HepG2 (cell line): ENCODE measurements around the gene ARMC3.

Source experiments
- JUNB ChIP-seq: sonication (generic); formaldehyde crosslinking; IDR thresholded peaks from 2 replicates; pipeline ENCODE4 v1.8.0; 2022; ENCODE audit warnings: missing genetic modification reagents, mild to moderate bottlenecking, borderline replicate concordance
- MBNL3 ChIP-seq: fragments of 250-450 bp; sonication (Bioruptor Pico); conservative IDR thresholded peaks from 2 replicates; pipeline ENCODE4 v1.8.0; 2022; ENCODE audit warnings: mild to moderate bottlenecking, inconsistent platforms
- RFXAP ChIP-seq: sonication (generic); formaldehyde crosslinking; IDR thresholded peaks from 2 replicates; pipeline ENCODE4 v1.4.0; 2020; ENCODE audit warnings: missing genetic modification reagents, borderline replicate concordance
- ZNF337 ChIP-seq: sonication (generic); formaldehyde crosslinking; IDR thresholded peaks from 2 replicates; pipeline ENCODE4 v1.5.1; 2020; ENCODE audit warnings: missing genetic modification reagents, low read depth, mild to moderate bottlenecking, borderline replicate concordance
- ZNF879 ChIP-seq: sonication (generic); formaldehyde crosslinking; IDR thresholded peaks from 2 replicates; pipeline ENCODE4 v1.8.1; 2023; ENCODE audit warnings: missing genetic modification reagents
- TF ChIP-seq, protein P1 (sequence below): sonication (generic); formaldehyde crosslinking; IDR thresholded peaks from 2 replicates; pipeline ENCODE4 v1.8.1; 2022; ENCODE audit warnings: mild to moderate bottlenecking, missing genetic modification reagents
- TF ChIP-seq, protein P2 (sequence below): sonication (generic); formaldehyde crosslinking; IDR thresholded peaks from 2 replicates; pipeline ENCODE4 v1.4.0; 2020; ENCODE audit warnings: missing genetic modification reagents, borderline replicate concordance
- TF ChIP-seq, protein P3 (sequence below): sonication (generic); formaldehyde crosslinking; IDR thresholded peaks from 2 replicates; pipeline ENCODE4 v1.4.0; 2020; ENCODE audit warnings: missing genetic modification reagents, borderline replicate concordance
- TF ChIP-seq, protein P4 (sequence below): sonication (generic); formaldehyde crosslinking; IDR thresholded peaks from 2 replicates; pipeline ENCODE4 v1.5.0; 2020; ENCODE audit warnings: mild to moderate bottlenecking, missing genetic modification reagents, moderate library complexity

DNA sequence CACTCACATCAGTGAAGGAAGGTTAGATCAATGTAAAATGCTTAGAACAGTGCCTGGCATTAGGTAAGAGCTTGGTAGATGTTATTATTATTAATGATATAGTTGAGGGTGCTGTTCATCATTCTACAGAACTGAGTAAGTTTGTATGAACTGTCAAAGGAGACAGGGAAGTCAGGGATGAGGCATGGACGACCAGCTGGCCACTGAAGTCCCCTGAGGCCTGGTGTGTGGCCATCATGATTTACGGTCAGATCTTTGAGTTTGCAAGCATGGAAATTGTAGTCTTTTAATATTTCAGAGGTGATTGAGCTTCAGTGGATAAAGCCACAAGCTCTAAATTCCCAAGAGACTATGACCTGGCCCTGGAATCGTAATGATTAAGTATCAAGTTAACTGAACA is 6.9 kb downstream of the ARMC3 start:
- TF ChIP-seq ZNF337 (CRISPR knock-in tag) (no peak), ZNF879 (no peak), RFXAP (CRISPR knock-in tag) (no peak), JUNB (no peak), MBNL3 (CRISPR knock-in tag) (no peak)
- TF ChIP-seq, protein P1, sequence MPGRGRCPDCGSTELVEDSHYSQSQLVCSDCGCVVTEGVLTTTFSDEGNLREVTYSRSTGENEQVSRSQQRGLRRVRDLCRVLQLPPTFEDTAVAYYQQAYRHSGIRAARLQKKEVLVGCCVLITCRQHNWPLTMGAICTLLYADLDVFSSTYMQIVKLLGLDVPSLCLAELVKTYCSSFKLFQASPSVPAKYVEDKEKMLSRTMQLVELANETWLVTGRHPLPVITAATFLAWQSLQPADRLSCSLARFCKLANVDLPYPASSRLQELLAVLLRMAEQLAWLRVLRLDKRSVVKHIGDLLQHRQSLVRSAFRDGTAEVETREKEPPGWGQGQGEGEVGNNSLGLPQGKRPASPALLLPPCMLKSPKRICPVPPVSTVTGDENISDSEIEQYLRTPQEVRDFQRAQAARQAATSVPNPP (CRISPR knock-in tag), result no peak
- TF ChIP-seq, protein P2, sequence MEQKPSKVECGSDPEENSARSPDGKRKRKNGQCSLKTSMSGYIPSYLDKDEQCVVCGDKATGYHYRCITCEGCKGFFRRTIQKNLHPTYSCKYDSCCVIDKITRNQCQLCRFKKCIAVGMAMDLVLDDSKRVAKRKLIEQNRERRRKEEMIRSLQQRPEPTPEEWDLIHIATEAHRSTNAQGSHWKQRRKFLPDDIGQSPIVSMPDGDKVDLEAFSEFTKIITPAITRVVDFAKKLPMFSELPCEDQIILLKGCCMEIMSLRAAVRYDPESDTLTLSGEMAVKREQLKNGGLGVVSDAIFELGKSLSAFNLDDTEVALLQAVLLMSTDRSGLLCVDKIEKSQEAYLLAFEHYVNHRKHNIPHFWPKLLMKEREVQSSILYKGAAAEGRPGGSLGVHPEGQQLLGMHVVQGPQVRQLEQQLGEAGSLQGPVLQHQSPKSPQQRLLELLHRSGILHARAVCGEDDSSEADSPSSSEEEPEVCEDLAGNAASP (CRISPR knock-in tag), result no peak
- TF ChIP-seq, protein P3, sequence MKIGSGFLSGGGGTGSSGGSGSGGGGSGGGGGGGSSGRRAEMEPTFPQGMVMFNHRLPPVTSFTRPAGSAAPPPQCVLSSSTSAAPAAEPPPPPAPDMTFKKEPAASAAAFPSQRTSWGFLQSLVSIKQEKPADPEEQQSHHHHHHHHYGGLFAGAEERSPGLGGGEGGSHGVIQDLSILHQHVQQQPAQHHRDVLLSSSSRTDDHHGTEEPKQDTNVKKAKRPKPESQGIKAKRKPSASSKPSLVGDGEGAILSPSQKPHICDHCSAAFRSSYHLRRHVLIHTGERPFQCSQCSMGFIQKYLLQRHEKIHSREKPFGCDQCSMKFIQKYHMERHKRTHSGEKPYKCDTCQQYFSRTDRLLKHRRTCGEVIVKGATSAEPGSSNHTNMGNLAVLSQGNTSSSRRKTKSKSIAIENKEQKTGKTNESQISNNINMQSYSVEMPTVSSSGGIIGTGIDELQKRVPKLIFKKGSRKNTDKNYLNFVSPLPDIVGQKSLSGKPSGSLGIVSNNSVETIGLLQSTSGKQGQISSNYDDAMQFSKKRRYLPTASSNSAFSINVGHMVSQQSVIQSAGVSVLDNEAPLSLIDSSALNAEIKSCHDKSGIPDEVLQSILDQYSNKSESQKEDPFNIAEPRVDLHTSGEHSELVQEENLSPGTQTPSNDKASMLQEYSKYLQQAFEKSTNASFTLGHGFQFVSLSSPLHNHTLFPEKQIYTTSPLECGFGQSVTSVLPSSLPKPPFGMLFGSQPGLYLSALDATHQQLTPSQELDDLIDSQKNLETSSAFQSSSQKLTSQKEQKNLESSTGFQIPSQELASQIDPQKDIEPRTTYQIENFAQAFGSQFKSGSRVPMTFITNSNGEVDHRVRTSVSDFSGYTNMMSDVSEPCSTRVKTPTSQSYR (CRISPR knock-in tag), result no peak
- TF ChIP-seq, protein P4, sequence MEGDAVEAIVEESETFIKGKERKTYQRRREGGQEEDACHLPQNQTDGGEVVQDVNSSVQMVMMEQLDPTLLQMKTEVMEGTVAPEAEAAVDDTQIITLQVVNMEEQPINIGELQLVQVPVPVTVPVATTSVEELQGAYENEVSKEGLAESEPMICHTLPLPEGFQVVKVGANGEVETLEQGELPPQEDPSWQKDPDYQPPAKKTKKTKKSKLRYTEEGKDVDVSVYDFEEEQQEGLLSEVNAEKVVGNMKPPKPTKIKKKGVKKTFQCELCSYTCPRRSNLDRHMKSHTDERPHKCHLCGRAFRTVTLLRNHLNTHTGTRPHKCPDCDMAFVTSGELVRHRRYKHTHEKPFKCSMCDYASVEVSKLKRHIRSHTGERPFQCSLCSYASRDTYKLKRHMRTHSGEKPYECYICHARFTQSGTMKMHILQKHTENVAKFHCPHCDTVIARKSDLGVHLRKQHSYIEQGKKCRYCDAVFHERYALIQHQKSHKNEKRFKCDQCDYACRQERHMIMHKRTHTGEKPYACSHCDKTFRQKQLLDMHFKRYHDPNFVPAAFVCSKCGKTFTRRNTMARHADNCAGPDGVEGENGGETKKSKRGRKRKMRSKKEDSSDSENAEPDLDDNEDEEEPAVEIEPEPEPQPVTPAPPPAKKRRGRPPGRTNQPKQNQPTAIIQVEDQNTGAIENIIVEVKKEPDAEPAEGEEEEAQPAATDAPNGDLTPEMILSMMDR (CRISPR knock-in tag), result no peak
